ENCODE data around the gene CFAP90. TPM values are rescaled to one million over a fixed set of nuclear protein-coding genes. Genes with fewer than 3 reads are reported as not detected.

The CFAP90 gene
- total RNA-seq, 1 donor from 2014 or later = not detected

GRCh38 chr5:7851240-7851592 is 283 bp upstream of the CFAP90 start:
- Histone ChIP-seq H3K9me3 (ENCODE audit: low read depth) (no peaks in the 10 kb centered on the region), H3K36me3 (no peaks in the 10 kb centered on the region), H3K9ac (no peak overlapping the region), H3K27me3 (peaks cover 22% of the 10 kb centered on the region), H3K4me2 (peak overlapping the region; percentile 84), H3K4me3 (peak overlapping the region; percentile 76), H3K4me1 (peaks cover 4% of the 10 kb centered on the region), H3F3A (ENCODE audit: low read depth) (peaks cover 19% of the 10 kb centered on the region), H2AFZ (replicated peaks) (peak overlapping the region; percentile 60), H4K20me1 (ENCODE audit: low read depth) (no peaks in the 10 kb centered on the region), H3K27ac (no peak overlapping the region), H3K79me2 (ENCODE audit: low read depth) (no peaks in the 10 kb centered on the region)
- TF ChIP-seq CTCF (IDR thresholded peaks at IDR 0.05) (no peak), EZH2phosphoT487 (IDR thresholded peaks at IDR 0.05) (peak; percentile 3)
- Mint-ChIP-seq H3K36me3 (peaks cover 3% of the 10 kb centered on the region), H3K4me3 (peak overlapping the region; percentile 92), H3K27me3 (ENCODE audit: insufficient read depth, low read depth) (peaks cover 7% of the 10 kb centered on the region), H3K27ac (peak overlapping the region; percentile 83), H3K4me1 (peaks cover 13% of the 10 kb centered on the region), H3K9me3 (peaks cover 2% of the 10 kb centered on the region)
- no peak for DNase-seq (ENCODE audit: low spot score)

- Mint-ChIP-seq H3K27ac (no peak overlapping the region), H3K9me3 (peaks cover 2% of the 10 kb centered on the region), H3K36me3 (peaks cover 3% of the 10 kb centered on the region), H3K27me3 (ENCODE audit: insufficient read depth, low read depth) (peaks cover 7% of the 10 kb centered on the region), H3K4me1 (peaks cover 22% of the 10 kb centered on the region), H3K4me3 (peak overlapping the region; percentile 92)
- peak overlapping the region; percentile 76 for H3K4me3 ChIP-seq
- H3K4me1 ChIP-seq = peaks cover 12% of the 10 kb centered on the region
- H4K20me1 ChIP-seq (ENCODE audit: low read depth) = no peaks in the 10 kb centered on the region
- no peaks in the 10 kb centered on the region for H3K79me2 ChIP-seq (ENCODE audit: low read depth)
- peak; percentile 75 for DNase-seq (ENCODE audit: low spot score)
- H2AFZ ChIP-seq (replicated peaks) = peak overlapping the region; percentile 96
- peaks cover 19% of the 10 kb centered on the region for H3F3A ChIP-seq (ENCODE audit: low read depth)
- peak overlapping the region; percentile 74 for H3K4me2 ChIP-seq
- TF ChIP-seq EZH2phosphoT487 (IDR thresholded peaks at IDR 0.05) = no peak
- TF ChIP-seq EZH2 (IDR thresholded peaks at IDR 0.05) = no peak
- peak; percentile 41 for TF ChIP-seq CTCF (IDR thresholded peaks at IDR 0.05)
- no peak overlapping the region for H3K9ac ChIP-seq
- H3K27me3 ChIP-seq = peaks cover 22% of the 10 kb centered on the region
- H3K36me3 ChIP-seq = no peaks in the 10 kb centered on the region
- no peaks in the 10 kb centered on the region for H3K9me3 ChIP-seq (ENCODE audit: low read depth)
- no peak overlapping the region for H3K27ac ChIP-seq
Observed at GRCh38 chr5:7849681-7850394, 1.1 kb downstream of the CFAP90 start.

DNA sequence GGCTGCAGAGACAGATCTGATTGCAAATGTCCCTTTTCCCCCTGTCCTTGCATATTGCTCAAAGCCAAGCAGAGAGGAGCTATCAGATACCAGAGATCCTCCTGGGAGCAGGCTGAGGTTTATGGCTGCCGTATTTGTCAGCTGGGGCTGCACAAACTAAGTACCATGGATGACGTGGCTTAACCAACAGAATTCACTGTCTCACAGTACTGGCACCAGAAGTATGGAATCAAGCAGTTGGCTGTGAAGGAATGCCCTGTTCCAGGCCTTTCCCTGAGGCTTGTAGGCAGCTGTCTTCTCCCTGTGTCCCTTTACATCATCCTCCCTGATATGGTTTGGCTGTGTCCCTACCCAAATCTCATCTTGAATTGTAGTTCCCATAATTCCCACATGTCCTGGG is 2.6 kb downstream of the CFAP90 start:
- H3F3A ChIP-seq (ENCODE audit: low read depth) = peaks cover 19% of the 10 kb centered on the region
- no peaks in the 10 kb centered on the region for H3K36me3 ChIP-seq
- Mint-ChIP-seq H3K36me3 (no peaks in the 10 kb centered on the region), H3K27ac (no peak overlapping the region), H3K4me3 (no peak overlapping the region), H3K4me1 (peaks cover 22% of the 10 kb centered on the region), H3K9me3 (peaks cover 2% of the 10 kb centered on the region), H3K27me3 (ENCODE audit: insufficient read depth, low read depth) (peaks cover 7% of the 10 kb centered on the region)
- peaks cover 12% of the 10 kb centered on the region for H3K4me1 ChIP-seq
- TF ChIP-seq EZH2 (IDR thresholded peaks at IDR 0.05) (no peak), CTCF (IDR thresholded peaks at IDR 0.05) (no peak), EZH2phosphoT487 (IDR thresholded peaks at IDR 0.05) (no peak)
- no peak overlapping the region for H3K4me3 ChIP-seq
- H3K9ac ChIP-seq = no peak overlapping the region
- no peaks in the 10 kb centered on the region for H3K9me3 ChIP-seq (ENCODE audit: low read depth)
- peaks cover 22% of the 10 kb centered on the region for H3K27me3 ChIP-seq
- no peak for DNase-seq (ENCODE audit: low spot score)
- no peak overlapping the region for H3K27ac ChIP-seq
- H2AFZ ChIP-seq (replicated peaks) = no peak overlapping the region
- no peak overlapping the region for H3K4me2 ChIP-seq
- H4K20me1 ChIP-seq (ENCODE audit: low read depth) = no peaks in the 10 kb centered on the region
- no peaks in the 10 kb centered on the region for H3K79me2 ChIP-seq (ENCODE audit: low read depth)

All from neural progenitor cell (in vitro differentiated cells).